ENCODE data around the gene PCCA.

The PCCA gene

DNA sequence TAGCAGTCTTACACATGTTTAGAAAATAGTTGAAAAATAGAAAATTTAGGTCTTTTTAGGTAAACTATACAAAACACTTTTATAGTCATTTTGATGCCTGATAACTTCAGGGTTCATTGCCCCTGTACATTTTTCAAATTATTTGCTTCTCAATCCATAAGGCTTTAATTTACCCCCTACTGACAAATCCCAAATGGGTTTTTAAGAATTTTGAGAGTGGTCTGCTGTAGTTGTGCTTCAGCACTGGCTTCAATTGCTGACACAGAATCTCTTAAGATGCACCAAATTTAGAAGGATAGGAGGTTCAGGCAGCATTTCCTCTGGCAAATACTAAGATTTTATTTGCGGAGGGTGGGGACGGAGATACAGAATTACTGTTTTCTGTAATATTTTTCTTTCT is 89.4 kb downstream of the PCCA start:
- Histone ChIP-seq H3K4me3 (ENCODE audit: low read depth in 1 of 2, low read length in 2 of 2) (no peak overlapping the region), H3K9ac (ENCODE audit: low read depth, low read length) (no peak overlapping the region), H3K4me1 (ENCODE audit: insufficient read depth, low read length) (peaks cover 11% of the 10 kb centered on the region), H3K27ac (ENCODE audit: low read length) (no peak overlapping the region), H4K20me1 (ENCODE audit: insufficient read depth, low read length) (no peaks in the 10 kb centered on the region; the same call in 1 of the 2 replicates), H3K4me2 (ENCODE audit: insufficient read depth, low read length) (no peak overlapping the region), H3K9me3 (ENCODE audit: insufficient read depth, low read length, severe bottlenecking) (no peaks in the 10 kb centered on the region), H3K27me3 (ENCODE audit: insufficient read depth, low read length, poor library complexity) (no peaks in the 10 kb centered on the region), H3K36me3 (ENCODE audit: insufficient read depth, low read length) (no peaks in the 10 kb centered on the region), H3K79me2 (ENCODE audit: insufficient read depth, low read length) (no peaks in the 10 kb centered on the region), H2AFZ (ENCODE audit: low read depth, low read length) (no peak overlapping the region)
- TF ChIP-seq EZH2 (IDR thresholded peaks at IDR 0.05; ENCODE audit: borderline replicate concordance, low read depth, low read length, severe bottlenecking): no peak
- TF ChIP-seq, protein P1, sequence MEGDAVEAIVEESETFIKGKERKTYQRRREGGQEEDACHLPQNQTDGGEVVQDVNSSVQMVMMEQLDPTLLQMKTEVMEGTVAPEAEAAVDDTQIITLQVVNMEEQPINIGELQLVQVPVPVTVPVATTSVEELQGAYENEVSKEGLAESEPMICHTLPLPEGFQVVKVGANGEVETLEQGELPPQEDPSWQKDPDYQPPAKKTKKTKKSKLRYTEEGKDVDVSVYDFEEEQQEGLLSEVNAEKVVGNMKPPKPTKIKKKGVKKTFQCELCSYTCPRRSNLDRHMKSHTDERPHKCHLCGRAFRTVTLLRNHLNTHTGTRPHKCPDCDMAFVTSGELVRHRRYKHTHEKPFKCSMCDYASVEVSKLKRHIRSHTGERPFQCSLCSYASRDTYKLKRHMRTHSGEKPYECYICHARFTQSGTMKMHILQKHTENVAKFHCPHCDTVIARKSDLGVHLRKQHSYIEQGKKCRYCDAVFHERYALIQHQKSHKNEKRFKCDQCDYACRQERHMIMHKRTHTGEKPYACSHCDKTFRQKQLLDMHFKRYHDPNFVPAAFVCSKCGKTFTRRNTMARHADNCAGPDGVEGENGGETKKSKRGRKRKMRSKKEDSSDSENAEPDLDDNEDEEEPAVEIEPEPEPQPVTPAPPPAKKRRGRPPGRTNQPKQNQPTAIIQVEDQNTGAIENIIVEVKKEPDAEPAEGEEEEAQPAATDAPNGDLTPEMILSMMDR (IDR thresholded peaks at IDR 0.05; ENCODE audit: borderline replicate concordance, extremely low read depth, low read length, poor library complexity, severe bottlenecking): no peak
- ATAC-seq (ENCODE audit: insufficient read depth, low read depth): no peak
- DNase-seq: no peak

DNA sequence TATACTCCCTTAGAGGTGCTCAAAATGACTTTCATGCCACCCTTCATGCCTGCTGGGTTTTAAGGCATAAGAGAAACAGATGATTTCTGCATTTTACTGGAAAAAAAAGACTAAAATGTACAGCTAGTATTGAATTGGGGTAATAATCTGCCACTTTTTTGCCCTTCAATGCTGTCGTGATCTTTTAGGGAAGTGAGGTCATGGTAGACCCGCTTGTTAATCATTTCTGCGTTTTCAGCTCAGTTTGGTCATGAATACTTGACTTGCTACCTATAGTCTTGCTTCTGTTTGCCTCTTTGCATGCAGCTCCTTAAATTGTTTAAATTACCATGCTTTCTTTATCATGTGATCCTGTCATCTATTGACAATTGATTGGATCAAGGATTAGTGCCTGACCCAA is 90.4 kb downstream of the PCCA start:
- H3K79me2 ChIP-seq (ENCODE audit: insufficient read depth, low read length): no peaks in the 10 kb centered on the region
- no peak overlapping the region for H3K4me3 ChIP-seq (ENCODE audit: low read depth in 1 of 2, low read length in 2 of 2)
- no peak overlapping the region for H2AFZ ChIP-seq (ENCODE audit: low read depth, low read length)
- no peak overlapping the region for H3K9ac ChIP-seq (ENCODE audit: low read depth, low read length)
- no peaks in the 10 kb centered on the region for H3K27me3 ChIP-seq (ENCODE audit: insufficient read depth, low read length, poor library complexity)
- H3K4me1 ChIP-seq (ENCODE audit: insufficient read depth, low read length): peaks cover 12% of the 10 kb centered on the region
- H3K27ac ChIP-seq (ENCODE audit: low read length): no peak overlapping the region
- TF ChIP-seq, protein P1 (IDR thresholded peaks at IDR 0.05; ENCODE audit: borderline replicate concordance, extremely low read depth, low read length, poor library complexity, severe bottlenecking): no peak
- no peak for TF ChIP-seq EZH2 (IDR thresholded peaks at IDR 0.05; ENCODE audit: borderline replicate concordance, low read depth, low read length, severe bottlenecking)
- no peak for DNase-seq
- no peak for ATAC-seq (ENCODE audit: insufficient read depth, low read depth)
- no peaks in the 10 kb centered on the region for H3K36me3 ChIP-seq (ENCODE audit: insufficient read depth, low read length)
- H4K20me1 ChIP-seq (ENCODE audit: insufficient read depth, low read length): no peaks in the 10 kb centered on the region; the same call in 1 of the 2 replicates
- H3K4me2 ChIP-seq (ENCODE audit: insufficient read depth, low read length): no peak overlapping the region
- H3K9me3 ChIP-seq (ENCODE audit: insufficient read depth, low read length, severe bottlenecking): no peaks in the 10 kb centered on the region

DNA sequence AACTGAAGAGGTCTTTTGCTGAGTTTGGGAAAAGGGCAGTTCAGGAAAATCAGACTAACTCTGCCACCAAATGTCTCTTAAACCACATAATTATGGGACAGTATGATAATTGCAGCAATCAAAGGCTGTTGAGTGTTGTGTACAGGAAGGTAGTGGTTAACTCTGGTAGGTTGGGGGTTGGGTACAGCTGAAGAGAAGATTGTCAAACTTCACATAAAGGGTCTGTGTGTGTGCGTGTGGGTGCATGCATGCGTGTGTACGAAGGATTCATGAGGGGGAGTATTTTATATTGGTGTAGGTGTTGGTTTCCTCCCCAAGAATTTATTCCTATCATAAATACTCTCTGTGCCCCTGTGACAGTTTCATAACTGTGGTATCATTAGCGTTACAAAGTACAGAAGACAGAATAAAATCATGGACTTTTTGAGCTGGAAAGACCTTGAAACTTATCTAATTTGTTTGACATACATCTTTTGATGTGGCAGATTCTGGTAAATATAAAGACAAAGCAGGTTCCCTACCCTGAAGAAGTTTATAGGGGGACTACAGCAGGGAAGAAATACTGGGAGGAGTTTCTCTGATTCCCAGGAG is 94.1 kb downstream of the PCCA start:
- H3K36me3 ChIP-seq (ENCODE audit: insufficient read depth, low read length): no peaks in the 10 kb centered on the region
- H3K79me2 ChIP-seq (ENCODE audit: insufficient read depth, low read length): no peaks in the 10 kb centered on the region
- H3K27me3 ChIP-seq (ENCODE audit: insufficient read depth, low read length, poor library complexity): no peaks in the 10 kb centered on the region
- peak; percentile 47 for DNase-seq
- no peak for TF ChIP-seq EZH2 (IDR thresholded peaks at IDR 0.05; ENCODE audit: borderline replicate concordance, low read depth, low read length, severe bottlenecking)
- TF ChIP-seq, protein P1 (IDR thresholded peaks at IDR 0.05; ENCODE audit: borderline replicate concordance, extremely low read depth, low read length, poor library complexity, severe bottlenecking): no peak
- H3K4me2 ChIP-seq (ENCODE audit: insufficient read depth, low read length): no peak overlapping the region
- no peak overlapping the region for H3K27ac ChIP-seq (ENCODE audit: low read length)
- H4K20me1 ChIP-seq (ENCODE audit: insufficient read depth, low read length): no peaks in the 10 kb centered on the region; the same call in 1 of the 2 replicates
- H3K9ac ChIP-seq (ENCODE audit: low read depth, low read length): no peak overlapping the region
- no peaks in the 10 kb centered on the region for H3K9me3 ChIP-seq (ENCODE audit: insufficient read depth, low read length, severe bottlenecking)
- H2AFZ ChIP-seq (ENCODE audit: low read depth, low read length): no peak overlapping the region
- H3K4me3 ChIP-seq (ENCODE audit: low read depth in 1 of 2, low read length in 2 of 2): no peak overlapping the region
- peaks cover 12% of the 10 kb centered on the region for H3K4me1 ChIP-seq (ENCODE audit: insufficient read depth, low read length)
- peak; percentile 98 for ATAC-seq (ENCODE audit: insufficient read depth, low read depth)

All from DND-41 (cell line).